ENCODE data around the gene PLEKHH1. TPM values are rescaled to one million over a fixed set of nuclear protein-coding genes. Genes with fewer than 3 reads are reported as not detected.

The PLEKHH1 gene
- total RNA-seq, 2 donors from 2014 or later, result 2.3 to 5.3 TPM

DNA sequence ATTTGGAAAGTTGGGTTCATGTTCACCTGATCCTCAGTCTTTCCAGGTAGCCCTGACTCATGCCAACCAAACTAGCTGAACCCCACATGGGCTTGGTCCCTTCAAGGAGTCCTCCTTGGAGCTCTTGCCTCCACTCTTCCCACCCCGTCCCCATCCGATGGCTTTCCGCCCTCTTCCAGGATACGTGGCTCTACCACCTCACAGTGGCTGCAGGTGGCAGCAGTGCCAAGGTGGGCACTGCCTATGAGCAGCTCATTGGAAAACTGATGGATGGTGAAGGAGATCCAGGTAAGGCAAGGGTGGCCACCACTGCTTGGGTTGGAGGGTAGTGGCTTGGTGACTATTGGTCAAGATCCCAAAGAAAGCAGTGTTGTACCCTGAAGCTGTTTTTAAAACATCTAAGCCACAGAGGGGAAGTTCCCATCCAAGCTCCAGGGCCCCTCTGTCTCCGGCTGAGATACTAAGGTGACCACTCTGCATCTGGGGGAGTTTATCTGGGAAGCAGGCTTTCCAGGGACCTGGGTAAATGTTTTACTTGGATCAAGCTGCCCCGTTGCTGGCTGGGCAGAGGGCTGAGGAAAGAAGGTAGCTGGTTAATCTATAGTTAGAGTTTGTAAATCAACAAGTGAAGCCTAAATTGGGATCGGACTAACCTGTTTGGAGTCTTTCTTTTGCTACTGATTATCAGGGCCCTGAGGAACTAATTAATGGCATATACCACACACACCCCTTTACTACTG lies 43.3 kb downstream of the PLEKHH1 start:
- no peak for DNase-seq (ENCODE audit: low spot score)
- Histone ChIP-seq H3K9me3 (no peaks in the 10 kb centered on the region), H3K4me1 (no peaks in the 10 kb centered on the region), H3K27me3 (no peaks in the 10 kb centered on the region), H3K36me3 (no peaks in the 10 kb centered on the region), H3K4me3 (no peak overlapping the region), H3K27ac (no peak overlapping the region)
- TF ChIP-seq, protein P1, sequence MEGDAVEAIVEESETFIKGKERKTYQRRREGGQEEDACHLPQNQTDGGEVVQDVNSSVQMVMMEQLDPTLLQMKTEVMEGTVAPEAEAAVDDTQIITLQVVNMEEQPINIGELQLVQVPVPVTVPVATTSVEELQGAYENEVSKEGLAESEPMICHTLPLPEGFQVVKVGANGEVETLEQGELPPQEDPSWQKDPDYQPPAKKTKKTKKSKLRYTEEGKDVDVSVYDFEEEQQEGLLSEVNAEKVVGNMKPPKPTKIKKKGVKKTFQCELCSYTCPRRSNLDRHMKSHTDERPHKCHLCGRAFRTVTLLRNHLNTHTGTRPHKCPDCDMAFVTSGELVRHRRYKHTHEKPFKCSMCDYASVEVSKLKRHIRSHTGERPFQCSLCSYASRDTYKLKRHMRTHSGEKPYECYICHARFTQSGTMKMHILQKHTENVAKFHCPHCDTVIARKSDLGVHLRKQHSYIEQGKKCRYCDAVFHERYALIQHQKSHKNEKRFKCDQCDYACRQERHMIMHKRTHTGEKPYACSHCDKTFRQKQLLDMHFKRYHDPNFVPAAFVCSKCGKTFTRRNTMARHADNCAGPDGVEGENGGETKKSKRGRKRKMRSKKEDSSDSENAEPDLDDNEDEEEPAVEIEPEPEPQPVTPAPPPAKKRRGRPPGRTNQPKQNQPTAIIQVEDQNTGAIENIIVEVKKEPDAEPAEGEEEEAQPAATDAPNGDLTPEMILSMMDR (IDR thresholded peaks at IDR 0.05), result no peak

DNA sequence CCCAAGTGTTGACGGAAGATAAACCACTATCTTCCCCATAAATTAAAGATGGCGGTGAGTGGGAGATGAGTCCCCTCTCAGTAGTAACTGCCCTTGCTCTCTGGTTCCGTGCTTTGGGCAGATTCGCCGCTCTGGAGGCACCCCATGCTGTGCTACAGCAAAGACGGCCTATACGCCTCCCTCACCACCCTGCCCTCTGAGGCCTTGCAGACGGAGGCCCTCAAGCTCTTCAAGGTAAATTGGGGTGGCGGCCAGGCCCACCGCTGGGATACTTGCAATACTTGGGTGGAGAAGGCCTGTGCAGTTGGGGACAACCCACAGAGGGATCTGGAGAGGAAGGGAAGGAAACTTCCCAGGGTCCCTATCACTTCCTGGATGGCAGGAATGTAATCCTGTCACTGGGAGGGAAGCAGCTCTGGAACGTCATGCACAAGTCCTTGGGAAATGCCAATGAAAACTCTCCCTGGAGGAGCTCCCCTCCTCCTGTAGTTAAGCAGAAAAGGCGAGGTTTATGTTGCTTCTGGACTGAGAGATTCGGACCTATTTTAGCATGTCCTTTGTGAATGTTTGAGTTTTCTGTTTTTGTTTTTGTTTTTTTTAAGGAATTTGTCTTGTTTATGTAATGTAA lies 44.2 kb downstream of the PLEKHH1 start:
- H3K9me3 ChIP-seq, result no peaks in the 10 kb centered on the region
- H3K4me1 ChIP-seq, result no peaks in the 10 kb centered on the region
- H3K36me3 ChIP-seq, result no peaks in the 10 kb centered on the region
- DNase-seq (ENCODE audit: low spot score), result no peak
- H3K27ac ChIP-seq, result no peak overlapping the region
- H3K4me3 ChIP-seq, result no peak overlapping the region
- TF ChIP-seq, protein P1 (IDR thresholded peaks at IDR 0.05), result no peak
- no peaks in the 10 kb centered on the region for H3K27me3 ChIP-seq

DNA sequence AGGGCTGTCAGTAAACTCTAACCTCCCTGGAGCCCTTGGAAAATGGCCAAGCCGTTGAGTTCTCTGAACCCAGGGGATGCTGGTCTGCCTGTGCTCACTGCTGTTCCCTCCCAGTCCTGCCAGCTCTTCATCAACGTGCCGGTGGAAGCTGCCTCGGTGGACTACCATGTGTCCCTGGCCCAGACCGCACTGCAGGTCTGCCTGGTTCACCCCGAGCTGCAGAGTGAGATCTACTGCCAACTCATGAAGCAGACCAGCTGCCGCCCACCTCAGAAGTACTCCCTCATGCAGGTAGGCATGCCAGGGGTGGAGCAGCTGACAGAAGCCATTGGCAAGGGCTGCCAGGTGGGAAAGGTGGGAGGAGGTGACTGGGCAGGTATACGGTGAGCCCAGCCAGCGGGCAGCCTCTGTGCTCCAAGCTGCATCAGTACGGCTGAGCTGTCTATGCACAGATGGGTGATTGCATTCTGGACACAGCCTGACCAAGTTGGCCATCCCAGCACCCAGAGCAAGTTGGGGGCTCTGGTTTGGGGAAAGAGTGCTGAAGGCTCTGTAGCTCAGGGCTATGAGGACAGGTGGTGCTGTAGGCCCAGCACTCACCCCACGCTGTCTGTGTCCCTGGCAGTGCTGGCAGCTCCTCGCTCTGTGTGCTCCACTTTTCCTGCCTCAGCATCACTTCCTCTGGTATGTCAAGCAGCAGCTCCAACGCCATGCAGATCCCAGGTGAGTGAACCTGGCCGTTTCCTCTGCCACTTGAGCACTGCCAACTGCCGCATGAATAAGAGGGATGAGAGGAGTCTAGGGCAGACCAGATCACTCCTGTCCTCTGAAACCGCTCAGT lies 45.0 kb downstream of the PLEKHH1 start:
- H3K9me3 ChIP-seq, result no peaks in the 10 kb centered on the region
- DNase-seq (ENCODE audit: low spot score), result no peak
- no peak overlapping the region for H3K27ac ChIP-seq
- TF ChIP-seq, protein P1 (IDR thresholded peaks at IDR 0.05), result no peak
- no peak overlapping the region for H3K4me3 ChIP-seq
- no peaks in the 10 kb centered on the region for H3K36me3 ChIP-seq
- H3K27me3 ChIP-seq, result no peaks in the 10 kb centered on the region
- no peaks in the 10 kb centered on the region for H3K4me1 ChIP-seq

DNA sequence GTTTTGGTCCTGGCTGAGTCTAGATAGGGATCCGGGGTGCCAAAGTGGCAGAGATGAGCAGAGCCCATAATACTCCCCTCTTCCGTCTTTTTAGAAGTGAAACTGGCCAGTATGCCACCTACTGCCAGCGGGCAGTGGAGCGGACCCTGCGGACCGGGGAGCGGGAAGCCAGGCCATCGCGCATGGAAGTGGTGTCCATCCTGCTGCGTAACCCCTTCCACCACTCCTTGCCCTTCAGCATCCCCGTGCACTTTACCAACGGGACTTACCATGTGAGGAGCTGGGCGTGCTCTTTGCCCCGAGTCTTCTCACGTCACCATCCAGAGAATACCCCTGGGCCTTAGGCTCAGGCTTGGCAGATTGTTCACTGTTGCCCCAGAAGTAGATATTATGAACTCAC lies 46.0 kb downstream of the PLEKHH1 start:
- Histone ChIP-seq H3K4me3 (no peak overlapping the region), H3K4me1 (no peaks in the 10 kb centered on the region), H3K27me3 (no peaks in the 10 kb centered on the region), H3K9me3 (no peaks in the 10 kb centered on the region), H3K36me3 (no peaks in the 10 kb centered on the region), H3K27ac (no peak overlapping the region)
- TF ChIP-seq, protein P1 (IDR thresholded peaks at IDR 0.05), result no peak
- no peak for DNase-seq (ENCODE audit: low spot score)

DNA sequence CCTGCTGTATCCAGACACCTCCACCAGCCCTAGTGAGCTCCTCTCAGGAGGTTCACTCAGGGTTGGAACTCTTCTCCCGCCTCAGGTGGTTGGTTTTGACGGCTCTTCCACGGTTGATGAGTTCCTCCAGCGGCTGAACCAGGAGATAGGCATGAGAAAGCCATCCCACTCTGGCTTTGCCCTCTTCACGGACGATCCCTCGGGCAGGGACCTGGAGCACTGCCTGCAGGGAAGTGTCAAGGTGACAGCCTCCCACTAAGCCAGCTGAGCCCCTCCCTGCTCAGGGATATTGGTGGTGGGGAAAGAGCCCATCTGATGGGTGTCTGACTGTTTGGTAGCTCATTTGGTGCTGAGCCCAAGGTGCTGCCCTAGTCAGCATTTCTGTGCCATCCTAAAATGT lies 46.5 kb downstream of the PLEKHH1 start:
- Histone ChIP-seq H3K4me3 (no peak overlapping the region), H3K27me3 (no peaks in the 10 kb centered on the region), H3K27ac (no peak overlapping the region), H3K9me3 (no peaks in the 10 kb centered on the region), H3K36me3 (no peaks in the 10 kb centered on the region), H3K4me1 (no peaks in the 10 kb centered on the region)
- TF ChIP-seq, protein P1 (IDR thresholded peaks at IDR 0.05), result no peak
- no peak for DNase-seq (ENCODE audit: low spot score)
